HepG2 (cell line): Measurements from ENCODE around the gene GALNT17. TPM values are rescaled to one million over a fixed set of nuclear protein-coding genes. Genes with fewer than 3 reads are reported as not detected.

ENCODE experiments used
- ATAC-seq: fragments of 200-7000 bp; cut with Tn5 transposase; 3 replicates; pipeline ENCODE4 v1.9.1; 2020; ENCODE audit warnings: mild to moderate bottlenecking, moderate library complexity
- BruUV-seq: library from RNA; stranded (reverse); fragments of 400-500 nt; replicated peaks from 2 replicates; lab custom pipeline; 2021; lab: Mats Ljungman, UMichigan
- CTCF ChIA-PET: fragments of 300-600 bp; formaldehyde crosslinking; extraction: SDS; loops from one replicate; lab custom pipeline; 2021; ENCODE audit warnings: low total read pairs, inconsistent platforms, low intra/inter-chr PET ratio; lab: Yijun Ruan, JAX
- POLR2A ChIA-PET: fragments of 350-600 bp; sonication (Branson Sonifier 250); formaldehyde crosslinking; loops from one replicate; lab custom pipeline; 2020; ENCODE audit warnings: antibody characterized with exemption, inconsistent platforms; lab: Yijun Ruan, JAX
- DNase-seq: peaks from one replicate; pipeline ENCODE4 v3.0.0-alpha.2; 2015; ENCODE audit warnings: low spot score
- FAIRE-seq: peaks from 3 replicates; lab custom pipeline; 2011; peaks lifted over from hg19 to GRCh38; lab: Jason Lieb, UNC
- H2AFZ ChIP-seq: one replicate; pipeline ENCODE4 v1.6.1; 2011; ENCODE audit warnings: low read length, inconsistent platforms
- H3K27ac ChIP-seq: fragments of 300-600 bp; 3 replicates; pipeline ENCODE4 v1.8.0; 2011; ENCODE audit warnings: mixed run types, mild to moderate bottlenecking, mixed read lengths, low read length, inconsistent platforms; ENCODE audit not compliant: insufficient read depth; ENCODE audit errors: extremely low read length
- H3K27me3 ChIP-seq, 2 experiments: fragments of 200-600 bp in 1 of 2; 2 replicates in 1 of 2; 3 replicates in 1 of 2; pipeline versions ENCODE4 v1.6.0 to v1.8.0; 2011; ENCODE audit warnings: low read length in 2 of 2, mild to moderate bottlenecking in 2 of 2, moderate library complexity in 2 of 2, inconsistent platforms in 1 of 2; ENCODE audit not compliant: insufficient read depth in 2 of 2, control insufficient read depth in 1 of 2
- H3K36me3 ChIP-seq, 2 experiments: fragments of 200-600 bp in 1 of 2; replicated peaks in 1 of 2; 2 replicates in 1 of 2; 3 replicates in 1 of 2; pipeline versions ENCODE4 v1.5.1 to v1.8.0; 2011; ENCODE audit warnings: low read length in 2 of 2, inconsistent platforms in 1 of 2; ENCODE audit not compliant: insufficient read depth in 2 of 2, control insufficient read depth in 1 of 2
- H3K4me1 ChIP-seq: 2 replicates; pipeline ENCODE4 v1.5.1; 2012; ENCODE audit warnings: low read length, inconsistent platforms; ENCODE audit not compliant: insufficient read depth
- H3K4me2 ChIP-seq: 2 replicates; pipeline ENCODE4 v1.6.0; 2011; ENCODE audit warnings: low read depth, low read length, inconsistent platforms
- H3K4me3 ChIP-seq, 3 experiments: fragments of 200-600 bp in 1 of 3; sonication (generic), shearing (Covaris generic) in 1 of 3; replicated peaks in 1 of 3; 2 replicates each; pipeline ENCODE4 v1.5.1; 2011 to 2016; ENCODE audit warnings: low read length in 3 of 3, inconsistent platforms in 2 of 3, low read depth in 2 of 3, mild to moderate bottlenecking in 2 of 3, control low read depth in 1 of 3, mixed read lengths in 1 of 3; ENCODE audit not compliant: insufficient read depth in 1 of 3
- H3K79me2 ChIP-seq: one replicate; pipeline ENCODE4 v1.6.1; 2011; ENCODE audit warnings: low read length, inconsistent platforms; ENCODE audit not compliant: insufficient read depth
- H3K9ac ChIP-seq: 2 replicates; pipeline ENCODE4 v1.6.0; 2011; ENCODE audit warnings: mild to moderate bottlenecking, low read depth, low read length, inconsistent platforms; ENCODE audit not compliant: insufficient read depth
- H3K9me3 ChIP-seq: 2 replicates; pipeline ENCODE4 v1.5.1; 2012; ENCODE audit warnings: mild to moderate bottlenecking, low read length
- H4K20me1 ChIP-seq: 2 replicates; pipeline ENCODE4 v1.6.0; 2011; ENCODE audit warnings: inconsistent platforms, mild to moderate bottlenecking, low read length, moderate library complexity; ENCODE audit not compliant: insufficient read depth
- AFF4 ChIP-seq: sonication (generic); formaldehyde crosslinking; IDR thresholded peaks from 2 replicates; pipeline ENCODE4 v1.4.0; 2020; ENCODE audit warnings: missing genetic modification reagents
- CBX2 ChIP-seq, 2 experiments: fragments of 200-600 bp in 1 of 2; sonication (generic); formaldehyde crosslinking in 1 of 2; IDR thresholded peaks; 2 replicates each; pipeline versions ENCODE4 v1.7.0 to v1.8.1; 2018 to 2022; ENCODE audit warnings: low read depth in 2 of 2, low read length in 1 of 2, mild to moderate bottlenecking in 1 of 2, missing genetic modification reagents in 1 of 2
- EZH2 ChIP-seq: conservative IDR thresholded peaks from 2 replicates; pipeline ENCODE4 v1.6.1; 2012; ENCODE audit warnings: mild to moderate bottlenecking, low read depth, low read length, moderate library complexity
- ISL2 ChIP-seq: sonication (generic); formaldehyde crosslinking; IDR thresholded peaks from 2 replicates; pipeline ENCODE4 v1.5.0; 2020; ENCODE audit warnings: missing genetic modification reagents
- NKX3-1 ChIP-seq: sonication (generic); formaldehyde crosslinking; IDR thresholded peaks from 2 replicates; pipeline ENCODE4 v1.5.0; 2020; ENCODE audit warnings: missing genetic modification reagents
- REPIN1 ChIP-seq: sonication (generic); formaldehyde crosslinking; IDR thresholded peaks from 2 replicates; pipeline ENCODE4 v1.8.0; 2022; ENCODE audit warnings: missing genetic modification reagents, low read depth, mild to moderate bottlenecking, borderline replicate concordance
- SIN3A ChIP-seq: IDR thresholded peaks from 2 replicates; pipeline ENCODE4 v1.6.1; 2011; ENCODE audit warnings: low read depth, mild to moderate bottlenecking, control low read depth, low read length, borderline replicate concordance
- TBX3 ChIP-seq: fragments of 450-650 bp; IDR thresholded peaks from 2 replicates; pipeline ENCODE4 v1.6.1; 2017; ENCODE audit warnings: antibody characterized with exemption, mild to moderate bottlenecking, inconsistent platforms, borderline replicate concordance
- TRIM24 ChIP-seq: sonication (generic); formaldehyde crosslinking; IDR thresholded peaks from 2 replicates; pipeline ENCODE4 v1.8.0; 2022; ENCODE audit warnings: mild to moderate bottlenecking, missing genetic modification reagents
- ZBTB7B ChIP-seq: sonication (generic); formaldehyde crosslinking; IDR thresholded peaks from 2 replicates; pipeline ENCODE4 v1.4.0; 2020; ENCODE audit warnings: missing genetic modification reagents
- ZNF138 ChIP-seq: sonication (generic); formaldehyde crosslinking; IDR thresholded peaks from 2 replicates; pipeline ENCODE4 v1.5.0; 2020; ENCODE audit warnings: mild to moderate bottlenecking, low read depth, missing genetic modification reagents
- ZNF546 ChIP-seq: sonication (generic); formaldehyde crosslinking; conservative IDR thresholded peaks from 2 replicates; pipeline ENCODE4 v1.8.1; 2023; ENCODE audit warnings: mild to moderate bottlenecking, missing genetic modification reagents
- ZNF577 ChIP-seq: sonication (generic); formaldehyde crosslinking; IDR thresholded peaks from 2 replicates; pipeline ENCODE4 v1.4.0; 2020; ENCODE audit warnings: mild to moderate bottlenecking, low read depth, missing genetic modification reagents, borderline replicate concordance
- WGBS: methylation state at CpG from one replicate; pipeline ENCODE4 v1.1.6; 2017; ENCODE audit warnings: low lambda C conversion rate; 5-methylcytosine and 5-hydroxymethylcytosine counted together
- in situ Hi-C: cut with HindIII; loops from 2 replicates; pipeline ENCODE4 v1.10.0; 2017; ENCODE audit warnings: low pct_unique_long_range_greater_than_20kb; ENCODE audit not compliant: extremely low pct_ligation_motif_present
- intact Hi-C: fragments of 100-400 bp; cut with micrococcal nuclease; formaldehyde crosslinking; loops from one replicate; pipeline ENCODE4 v1.10.0; 2022; ENCODE audit not compliant: unreplicated experiment
- polyA plus RNA-seq, 8 experiments: library from polyadenylated mRNA; depleted of rRNA in 3 of 8; stranded (reverse) in 7 of 8; unstranded in 1 of 8; fragments of >200 nt; fragmentation: Illumina TruSeq in 4 of 8; extraction: Trizol in 4 of 8; gene quantifications; 2 replicates each; pipeline versions ENCODE4 v1.2.1 to v1.2.3, GENCODE V29; 2011 to 2016; ENCODE audit warnings: low read depth in 4 of 8, missing spikeins in 1 of 8, mixed read lengths in 1 of 8; ENCODE audit not compliant: insufficient read depth in 1 of 8
- total RNA-seq, 5 experiments: library from RNA; depleted of rRNA; stranded (reverse); fragments of >200 nt; fragmentation: Illumina TruSeq; extraction: Trizol; gene quantifications; 2 replicates each; pipeline ENCODE4 v1.2.3, GENCODE V29; 2016; ENCODE audit warnings: low read depth in 1 of 5
- TF ChIP-seq, protein P1 (sequence below): sonication (generic); formaldehyde crosslinking; conservative IDR thresholded peaks from 2 replicates; pipeline ENCODE4 v1.8.1; 2023; ENCODE audit warnings: missing genetic modification reagents
- TF ChIP-seq, protein P2 (sequence below): sonication (generic); formaldehyde crosslinking; IDR thresholded peaks from 2 replicates; pipeline ENCODE4 v1.4.0; 2020; ENCODE audit warnings: missing genetic modification reagents, borderline replicate concordance

Gene GALNT17
- total and polyA plus RNA-seq, 2 of the 13 experiments (the other 11 are each of a cell fraction or from before 2014, with no cell fraction given), result not detected

GRCh38 chr7:71255537-71256178, 123.7 kb downstream of the GALNT17 start:
- TF ChIP-seq TRIM24 (CRISPR knock-in tag), result no peak
- TF ChIP-seq, protein P1, sequence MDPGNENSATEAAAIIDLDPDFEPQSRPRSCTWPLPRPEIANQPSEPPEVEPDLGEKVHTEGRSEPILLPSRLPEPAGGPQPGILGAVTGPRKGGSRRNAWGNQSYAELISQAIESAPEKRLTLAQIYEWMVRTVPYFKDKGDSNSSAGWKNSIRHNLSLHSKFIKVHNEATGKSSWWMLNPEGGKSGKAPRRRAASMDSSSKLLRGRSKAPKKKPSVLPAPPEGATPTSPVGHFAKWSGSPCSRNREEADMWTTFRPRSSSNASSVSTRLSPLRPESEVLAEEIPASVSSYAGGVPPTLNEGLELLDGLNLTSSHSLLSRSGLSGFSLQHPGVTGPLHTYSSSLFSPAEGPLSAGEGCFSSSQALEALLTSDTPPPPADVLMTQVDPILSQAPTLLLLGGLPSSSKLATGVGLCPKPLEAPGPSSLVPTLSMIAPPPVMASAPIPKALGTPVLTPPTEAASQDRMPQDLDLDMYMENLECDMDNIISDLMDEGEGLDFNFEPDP (CRISPR knock-in tag), result no peak
- no peak for TF ChIP-seq NKX3-1 (CRISPR knock-in tag)
- no peak for TF ChIP-seq EZH2
- no peak for TF ChIP-seq ZBTB7B (CRISPR knock-in tag)
- TF ChIP-seq TBX3, result no peak
- no peak for TF ChIP-seq ZNF138 (CRISPR knock-in tag)
- TF ChIP-seq ZNF546 (CRISPR knock-in tag), result no peak
- no peak for TF ChIP-seq ZNF577 (CRISPR knock-in tag)
- TF ChIP-seq CBX2 (IDR thresholded peaks at IDR 0.05; ENCODE audit: low read depth, low read length), result no peak
- no peak for TF ChIP-seq CBX2 (CRISPR knock-in tag; IDR thresholded peaks at IDR 0.05; ENCODE audit: low read depth)
- TF ChIP-seq SIN3A, result no peak
- TF ChIP-seq REPIN1, result no peak
- TF ChIP-seq AFF4 (CRISPR knock-in tag), result no peak
- TF ChIP-seq ISL2 (CRISPR knock-in tag), result no peak
- TF ChIP-seq, protein P2, sequence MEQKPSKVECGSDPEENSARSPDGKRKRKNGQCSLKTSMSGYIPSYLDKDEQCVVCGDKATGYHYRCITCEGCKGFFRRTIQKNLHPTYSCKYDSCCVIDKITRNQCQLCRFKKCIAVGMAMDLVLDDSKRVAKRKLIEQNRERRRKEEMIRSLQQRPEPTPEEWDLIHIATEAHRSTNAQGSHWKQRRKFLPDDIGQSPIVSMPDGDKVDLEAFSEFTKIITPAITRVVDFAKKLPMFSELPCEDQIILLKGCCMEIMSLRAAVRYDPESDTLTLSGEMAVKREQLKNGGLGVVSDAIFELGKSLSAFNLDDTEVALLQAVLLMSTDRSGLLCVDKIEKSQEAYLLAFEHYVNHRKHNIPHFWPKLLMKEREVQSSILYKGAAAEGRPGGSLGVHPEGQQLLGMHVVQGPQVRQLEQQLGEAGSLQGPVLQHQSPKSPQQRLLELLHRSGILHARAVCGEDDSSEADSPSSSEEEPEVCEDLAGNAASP (CRISPR knock-in tag), result no peak
- Histone ChIP-seq H3K4me2 (no peak overlapping the region), H3K79me2 (no peaks in the 10 kb centered on the region), H2AFZ (no peak overlapping the region), H3K4me1 (no peaks in the 10 kb centered on the region), H3K36me3 (no peaks in the 10 kb centered on the region), H4K20me1 (no peaks in the 10 kb centered on the region), H3K4me3 (no peak overlapping the region), H3K27me3 (no peaks in the 10 kb centered on the region), H3K9ac (no peak overlapping the region), H3K9me3 (peaks cover 28% of the 10 kb centered on the region), H3K27ac (no peak overlapping the region)
- CTCF ChIA-PET, result no interaction called here
- DNase-seq (no peak), ATAC-seq (no peak), FAIRE-seq (no peak)
- POLR2A ChIA-PET, result no interaction called here
- intact Hi-C loops, result no loop called here
- no TSS peak for BruUV-seq
- 3% methylated on average over 4 of the region's 4 CpGs for WGBS
- in situ Hi-C loops, result no loop called here
